AG10803 (cell line): ENCODE results near the gene TRIM73.
"Not testable (repeated sequence)": the region's sequence is repeated elsewhere in the genome, so short reads cannot be mapped to it uniquely, and the experiment has no call there.

ENCODE experiments used
- DNase-seq: peaks from one replicate; pipeline ENCODE4 v3.0.0; 2010; ENCODE audit warnings: low read depth
- H3K4me3 ChIP-seq: 2 replicates; pipeline ENCODE4 v1.5.1; 2011; ENCODE audit warnings: mild to moderate bottlenecking, low read length, control low read depth
- CTCF ChIP-seq: conservative IDR thresholded peaks from 2 replicates; pipeline ENCODE4 v1.5.1; 2011; ENCODE audit warnings: mild to moderate bottlenecking, low read length, control low read depth, inconsistent platforms

TRIM73 gene

GRCh38 chr7:75452494-75452955 lies 57.1 kb downstream of the TRIM73 start:
- TF ChIP-seq CTCF = peak; percentile 39
- not testable (repeated sequence) for DNase-seq, H3K4me3 ChIP-seq
